Renal pelvis (tissue), 4 donors: Measurements from ENCODE around the gene AGK. TPM values are rescaled to one million over a fixed set of nuclear protein-coding genes. Genes with fewer than 3 reads are reported as not detected.

Experiments
- DNase-seq: peaks from one replicate; pipeline ENCODE4 v3.0.0-alpha.2; 2013
- polyA plus RNA-seq, 3 donors: library from polyadenylated mRNA; unstranded; fragments of 120-200 nt; gene quantifications; one replicate each; pipeline ENCODE4 v1.2.1, GENCODE V29; 2013; ENCODE audit not compliant: insufficient read length in 3 of 3

AGK gene
- polyA plus RNA-seq, 3 donors, result 33.4 to 42.4 (median 42.3) TPM

DNA sequence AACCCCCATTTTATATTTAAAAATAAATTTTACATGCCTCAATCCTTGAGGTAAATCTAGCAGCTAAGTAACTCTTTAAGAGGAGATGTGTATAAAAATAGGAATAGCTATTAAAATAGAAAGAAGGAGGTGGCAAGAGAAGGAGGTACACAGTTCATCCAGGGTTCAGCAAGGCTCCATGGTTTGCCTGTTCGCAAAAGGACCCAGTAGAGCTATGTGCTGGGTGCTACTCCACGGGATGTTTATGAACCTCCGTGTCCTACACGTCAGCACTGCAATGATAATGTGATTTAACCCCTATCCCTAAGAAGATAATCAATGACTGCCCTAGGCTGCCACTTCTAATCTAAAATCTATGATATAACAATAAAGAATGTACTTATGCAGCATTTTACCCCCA is 151.7 kb downstream of the AGK start:
- no peak for DNase-seq

DNA sequence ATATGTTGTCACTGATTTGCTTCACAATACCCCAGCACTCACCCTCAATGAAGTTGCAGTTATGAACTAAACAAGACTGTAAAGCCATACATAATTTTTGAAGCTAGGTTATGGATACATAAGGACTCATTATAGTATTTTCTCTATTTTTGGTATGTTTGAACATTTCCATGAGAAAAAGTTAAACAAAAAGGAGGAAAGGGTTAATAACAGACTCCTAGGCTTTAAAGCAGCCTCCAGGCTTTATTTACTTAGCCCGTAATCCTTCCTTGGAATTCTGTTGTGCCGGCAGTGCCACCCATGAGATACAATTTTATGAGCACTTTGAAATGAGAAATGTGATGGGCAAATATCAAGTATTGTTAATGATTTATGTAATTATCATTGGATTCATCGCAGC is 152.9 kb downstream of the AGK start:
- DNase-seq, result no peak

DNA sequence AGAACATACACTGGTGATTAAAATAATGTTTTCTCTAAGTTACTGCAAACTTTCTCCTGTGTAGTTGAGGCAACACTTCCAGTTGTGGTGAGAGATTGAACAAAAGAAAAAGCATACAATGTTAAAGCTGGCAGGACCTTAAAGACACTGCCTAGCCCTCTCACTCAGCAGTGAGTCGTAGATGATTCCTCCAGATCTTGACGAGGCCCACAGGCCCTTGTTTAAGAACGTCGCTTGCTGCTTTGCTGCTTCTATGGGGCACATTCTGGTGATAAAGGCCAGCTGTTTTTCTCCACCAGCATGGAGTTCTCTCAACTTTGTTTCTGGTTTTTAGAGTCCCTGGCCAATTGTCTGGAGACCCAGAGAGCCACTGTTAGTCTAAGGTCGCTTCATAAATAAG is 153.5 kb downstream of the AGK start:
- DNase-seq, result no peak

Other genes starting within 250 kb of the AGK start
- 10 to 100 TPM; 25.2 to 36.3 (median 31.0) TPM for gene DENND11, start 150.8 kb downstream of the AGK start, polyA plus RNA-seq
- gene WEE2, start 156.9 kb downstream of the AGK start, polyA plus RNA-seq, result under 1 TPM; 0.07 to 0.36 (median 0.30) TPM
- gene SSBP1, start 186.9 kb downstream of the AGK start, polyA plus RNA-seq, result 100 to 1,000 TPM; 122 to 133 (median 133) TPM
- 1 to 10 TPM in 2 of 3 donors, under 1 TPM in 1; 0.50 to 1.8 (median 1.6) TPM for gene TAS2R3, start 212.7 kb downstream of the AGK start, polyA plus RNA-seq
- gene TAS2R4, start 225.3 kb downstream of the AGK start, polyA plus RNA-seq, result 1 to 10 TPM; 1.0 to 7.1 (median 5.1) TPM
- 10 to 100 TPM in 1 of 3 donors, 1 to 10 TPM in 2; 1.9 to 14.9 (median 10.0) TPM for gene TAS2R5, start 238.8 kb downstream of the AGK start, polyA plus RNA-seq